GM19239 (cell line): ENCODE results near the gene PLEKHG2.

ENCODE experiments used
- DNase-seq: peaks from one replicate; pipeline ENCODE4 v3.0.0; 2011; ENCODE audit warnings: low spot score; ENCODE audit not compliant: insufficient read length
- FAIRE-seq: peaks from 2 replicates; lab custom pipeline; 2011; peaks lifted over from hg19 to GRCh38; lab: Jason Lieb, UNC

Gene PLEKHG2

GRCh38 chr19:39415111-39416046 lies 2.9 kb downstream of the PLEKHG2 start:
- FAIRE-seq (no peak), DNase-seq (no peak)

GRCh38 chr19:39416152-39417120 lies 4.0 kb downstream of the PLEKHG2 start:
- DNase-seq (peak; percentile 2), FAIRE-seq (no peak)

GRCh38 chr19:39417463-39418181 lies 5.2 kb downstream of the PLEKHG2 start:
- DNase-seq (no peak), FAIRE-seq (no peak)

- DNase-seq (no peak), FAIRE-seq (no peak)
Observed at GRCh38 chr19:39419003-39419402, 6.5 kb downstream of the PLEKHG2 start.

- DNase-seq (no peak), FAIRE-seq (no peak)
Observed at GRCh38 chr19:39420769-39421168, 8.3 kb downstream of the PLEKHG2 start.

- no peak for FAIRE-seq
Observed at GRCh38 chr19:39422020-39422419, 9.6 kb downstream of the PLEKHG2 start.

GRCh38 chr19:39423258-39424086 lies 11.0 kb downstream of the PLEKHG2 start:
- DNase-seq (peak; percentile 1), FAIRE-seq (no peak)

More at GRCh38 chr19:39422020-39422419, 9.6 kb downstream of the PLEKHG2 start:
- peak; percentile 4 for DNase-seq

GRCh38 chr19:39424934-39425333 lies 12.5 kb downstream of the PLEKHG2 start:
- DNase-seq = no peak
- FAIRE-seq = no peak

- FAIRE-seq (no peak), DNase-seq (no peak)
Observed at GRCh38 chr19:39425744-39426143, 13.3 kb downstream of the PLEKHG2 start.

GRCh38 chr19:39426170-39426569 lies 13.7 kb downstream of the PLEKHG2 start:
- DNase-seq (no peak), FAIRE-seq (no peak)

GRCh38 chr19:39427707-39428106 lies 15.2 kb downstream of the PLEKHG2 start:
- FAIRE-seq = no peak
- no peak for DNase-seq

- DNase-seq = no peak
- no peak for FAIRE-seq
Observed at GRCh38 chr19:39428283-39429112, 16.0 kb downstream of the PLEKHG2 start.

GRCh38 chr19:39430675-39431593 lies 18.5 kb downstream of the PLEKHG2 start:
- FAIRE-seq = peak; percentile 90
- no peak for DNase-seq

GRCh38 chr19:39432677-39433025 lies 20.2 kb downstream of the PLEKHG2 start:
- FAIRE-seq (no peak), DNase-seq (no peak)

GRCh38 chr19:39433480-39434079 lies 21.1 kb downstream of the PLEKHG2 start:
- no peak for FAIRE-seq
- no peak for DNase-seq

- FAIRE-seq (no peak), DNase-seq (no peak)
Observed at GRCh38 chr19:39434123-39435076, 21.9 kb downstream of the PLEKHG2 start.
